Bronchial epithelial cell (primary cell): Measurements from ENCODE around the gene PAM. TPM values are rescaled to one million over a fixed set of nuclear protein-coding genes. Genes with fewer than 3 reads are reported as not detected.

Experiments
- DNase-seq: peaks from one replicate; pipeline ENCODE4 v3.0.0-alpha.2; 2010; ENCODE audit warnings: low read depth
- FAIRE-seq: peaks from 2 replicates; lab custom pipeline; 2011; peaks lifted over from hg19 to GRCh38; lab: Jason Lieb, UNC
- H3K27me3 ChIP-seq: 2 replicates; pipeline ENCODE4 v1.5.1; 2011; ENCODE audit warnings: low read length; ENCODE audit not compliant: control insufficient read depth, insufficient read depth
- H3K36me3 ChIP-seq: 2 replicates; pipeline ENCODE4 v1.5.1; 2011; ENCODE audit warnings: low read length; ENCODE audit not compliant: control insufficient read depth, insufficient read depth
- H3K4me3 ChIP-seq: 2 replicates; pipeline ENCODE4 v1.5.1; 2011; ENCODE audit warnings: mild to moderate bottlenecking, low read depth, low read length, control low read depth
- total RNA-seq: library from RNA; depleted of rRNA; stranded (reverse); fragments of >200 nt; gene quantifications from 2 replicates; pipeline ENCODE4 v1.2.1, GENCODE V29; 2014
- TF ChIP-seq, protein P1 (sequence below): IDR thresholded peaks from 2 replicates; pipeline ENCODE4 v1.5.1; 2011; ENCODE audit warnings: mild to moderate bottlenecking, moderate library complexity, low read length, control low read depth, inconsistent platforms; ENCODE audit not compliant: insufficient read depth, severe bottlenecking

Gene PAM
- total RNA-seq, 1 donor from 2014 or later: 68.4 TPM

DNA sequence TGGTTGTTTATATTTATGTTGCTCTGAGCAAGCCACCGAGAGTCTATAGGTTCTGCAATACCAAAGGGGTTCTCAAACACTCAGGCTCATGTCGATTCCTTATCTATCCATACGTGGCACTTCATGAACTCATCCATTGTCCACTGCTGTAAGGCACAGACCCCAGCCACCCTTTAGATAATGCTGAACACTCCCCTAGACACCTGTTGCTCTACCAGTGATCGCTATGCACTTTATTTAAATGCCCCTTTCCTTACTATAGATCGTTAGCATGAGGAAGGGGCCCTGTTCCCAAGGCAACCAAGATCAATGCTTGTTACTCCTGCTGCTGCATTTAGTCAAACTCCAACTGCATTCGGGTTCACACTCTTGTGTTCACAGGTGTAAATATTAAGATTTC lies 171.9 kb downstream of the PAM start:
- Histone ChIP-seq H3K4me3 (no peak overlapping the region), H3K27me3 (no peaks in the 10 kb centered on the region), H3K36me3 (peaks cover 3% of the 10 kb centered on the region)
- DNase-seq: no peak
- FAIRE-seq: no peak
- TF ChIP-seq, protein P1, sequence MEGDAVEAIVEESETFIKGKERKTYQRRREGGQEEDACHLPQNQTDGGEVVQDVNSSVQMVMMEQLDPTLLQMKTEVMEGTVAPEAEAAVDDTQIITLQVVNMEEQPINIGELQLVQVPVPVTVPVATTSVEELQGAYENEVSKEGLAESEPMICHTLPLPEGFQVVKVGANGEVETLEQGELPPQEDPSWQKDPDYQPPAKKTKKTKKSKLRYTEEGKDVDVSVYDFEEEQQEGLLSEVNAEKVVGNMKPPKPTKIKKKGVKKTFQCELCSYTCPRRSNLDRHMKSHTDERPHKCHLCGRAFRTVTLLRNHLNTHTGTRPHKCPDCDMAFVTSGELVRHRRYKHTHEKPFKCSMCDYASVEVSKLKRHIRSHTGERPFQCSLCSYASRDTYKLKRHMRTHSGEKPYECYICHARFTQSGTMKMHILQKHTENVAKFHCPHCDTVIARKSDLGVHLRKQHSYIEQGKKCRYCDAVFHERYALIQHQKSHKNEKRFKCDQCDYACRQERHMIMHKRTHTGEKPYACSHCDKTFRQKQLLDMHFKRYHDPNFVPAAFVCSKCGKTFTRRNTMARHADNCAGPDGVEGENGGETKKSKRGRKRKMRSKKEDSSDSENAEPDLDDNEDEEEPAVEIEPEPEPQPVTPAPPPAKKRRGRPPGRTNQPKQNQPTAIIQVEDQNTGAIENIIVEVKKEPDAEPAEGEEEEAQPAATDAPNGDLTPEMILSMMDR: no peak

DNA sequence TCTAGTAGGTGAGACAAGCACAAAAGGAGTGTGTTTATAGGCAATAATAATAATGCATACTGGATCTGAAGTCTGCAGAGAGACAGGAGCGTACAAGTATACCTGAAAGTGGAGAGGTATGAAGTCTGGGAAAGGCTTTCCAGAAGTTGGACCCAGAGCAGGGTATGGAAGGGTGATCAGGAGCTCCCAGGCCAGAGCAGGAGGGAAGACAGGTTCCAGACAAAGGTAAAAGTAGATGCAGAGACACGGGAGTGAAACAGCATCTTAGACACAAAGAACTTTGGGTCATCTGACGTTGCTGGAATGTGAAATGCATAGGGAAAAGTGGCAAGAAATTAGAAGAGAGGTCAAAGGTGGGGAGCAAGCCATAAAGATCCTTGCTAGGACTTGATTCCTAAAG lies 175.1 kb downstream of the PAM start:
- Histone ChIP-seq H3K4me3 (no peak overlapping the region), H3K36me3 (peaks cover 3% of the 10 kb centered on the region), H3K27me3 (no peaks in the 10 kb centered on the region)
- TF ChIP-seq, protein P1: no peak
- no peak for FAIRE-seq
- DNase-seq: no peak

DNA sequence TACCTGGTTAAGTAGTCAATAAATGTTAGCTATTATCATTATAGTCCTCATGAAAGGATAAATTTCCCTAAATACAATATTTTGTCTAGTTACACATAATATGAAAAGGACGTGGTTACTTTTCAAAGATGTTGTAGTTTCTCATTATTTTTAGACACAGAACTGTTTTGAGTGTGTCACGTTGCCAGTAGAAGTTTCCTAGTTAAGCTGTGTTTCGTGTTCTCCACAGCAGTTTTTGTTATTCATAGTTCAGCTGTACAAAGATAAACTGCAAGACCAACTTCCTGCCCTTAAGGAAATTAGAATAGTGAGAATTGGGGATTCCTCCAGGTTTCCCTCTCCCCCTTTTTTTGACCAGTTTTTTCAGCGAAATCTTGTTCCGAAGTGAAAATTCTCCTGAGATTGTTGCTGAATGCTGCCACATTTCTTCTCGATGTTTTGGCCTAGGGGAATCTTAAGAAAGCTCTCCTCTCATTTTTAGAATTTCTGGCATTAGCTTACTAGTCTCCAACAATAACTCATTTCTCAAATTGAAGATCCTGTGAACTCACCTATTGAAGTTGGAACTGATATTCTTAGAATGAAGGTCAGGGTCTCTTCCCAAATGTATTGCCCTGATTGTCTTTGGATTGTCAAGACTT lies 176.1 kb downstream of the PAM start:
- no peak for FAIRE-seq

DNA sequence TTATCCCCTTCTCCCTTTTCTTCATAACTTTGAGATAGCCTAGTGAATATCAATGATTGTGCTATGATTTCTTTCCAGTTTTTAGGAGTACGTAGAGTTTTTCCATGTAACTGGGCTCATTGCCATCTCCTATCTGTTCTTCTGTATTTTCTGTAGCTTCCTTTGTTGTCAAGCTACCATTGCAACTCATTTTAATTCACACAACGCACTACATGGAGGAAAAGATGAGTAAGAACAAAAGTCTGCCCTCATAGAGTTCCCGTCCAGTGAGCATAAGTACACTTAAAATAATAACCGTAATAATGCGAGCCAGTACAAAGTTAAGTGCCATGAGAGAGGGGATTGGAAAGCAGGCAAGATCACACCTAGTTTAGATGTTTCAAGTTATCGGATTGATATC lies 177.7 kb downstream of the PAM start:
- H3K27me3 ChIP-seq: no peaks in the 10 kb centered on the region
- TF ChIP-seq, protein P1: no peak
- no peak overlapping the region for H3K4me3 ChIP-seq
- H3K36me3 ChIP-seq: no peaks in the 10 kb centered on the region
- DNase-seq (no peak), FAIRE-seq (no peak)

More for the DNA sequence above, 176.1 kb downstream of the PAM start:
- Histone ChIP-seq H3K27me3 (no peaks in the 10 kb centered on the region), H3K36me3 (peaks cover 3% of the 10 kb centered on the region), H3K4me3 (no peak overlapping the region)
- DNase-seq: no peak
- TF ChIP-seq, protein P1: no peak

DNA sequence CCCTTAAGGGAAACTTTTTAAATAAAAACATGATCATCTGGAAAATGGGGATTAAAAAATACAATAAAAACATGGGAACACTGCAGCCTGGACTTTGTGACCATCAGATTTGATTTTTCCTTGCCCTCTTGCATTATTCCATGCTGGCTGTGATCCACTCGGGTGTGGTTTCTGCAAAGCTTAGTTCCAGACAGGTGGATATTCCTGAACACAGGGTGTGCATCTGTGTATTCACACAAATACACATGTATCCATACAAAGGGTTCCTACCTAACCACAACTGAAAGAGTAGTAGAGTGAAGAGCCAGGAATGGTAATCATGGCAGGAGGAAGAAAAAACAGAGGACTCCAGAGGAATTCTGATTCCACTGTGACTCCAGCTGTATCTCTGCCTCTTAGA lies 178.2 kb downstream of the PAM start:
- FAIRE-seq (no peak), DNase-seq (no peak)
- TF ChIP-seq, protein P1: no peak
- H3K36me3 ChIP-seq: no peaks in the 10 kb centered on the region
- no peaks in the 10 kb centered on the region for H3K27me3 ChIP-seq
- no peak overlapping the region for H3K4me3 ChIP-seq
